ENCODE data around the gene TMEM72. TPM values are rescaled to one million over a fixed set of nuclear protein-coding genes. Genes with fewer than 3 reads are reported as not detected.

Gene TMEM72
- total RNA-seq, 1 donor from 2014 or later: not detected

- DNase-seq (ENCODE audit: low spot score): no peak
- peaks cover 12% of the 10 kb centered on the region for H3K27me3 Mint-ChIP-seq (ENCODE audit: insufficient read depth, low read depth)
- Histone ChIP-seq H4K20me1 (ENCODE audit: low read depth) (no peaks in the 10 kb centered on the region), H3F3A (ENCODE audit: low read depth) (no peaks in the 10 kb centered on the region), H3K27ac (no peak overlapping the region), H3K4me3 (no peak overlapping the region), H3K36me3 (no peaks in the 10 kb centered on the region), H3K4me2 (no peak overlapping the region), H3K9me3 (ENCODE audit: low read depth) (no peaks in the 10 kb centered on the region), H2AFZ (replicated peaks) (no peak overlapping the region), H3K79me2 (ENCODE audit: low read depth) (no peaks in the 10 kb centered on the region), H3K9ac (no peak overlapping the region), H3K4me1 (peaks cover 4% of the 10 kb centered on the region), H3K27me3 (no peaks in the 10 kb centered on the region)
- no peaks in the 10 kb centered on the region for H3K9me3 Mint-ChIP-seq
- H3K4me1 Mint-ChIP-seq: no peaks in the 10 kb centered on the region
- no peak overlapping the region for H3K27ac Mint-ChIP-seq
- H3K4me3 Mint-ChIP-seq: no peak overlapping the region
- no peaks in the 10 kb centered on the region for H3K36me3 Mint-ChIP-seq
- TF ChIP-seq EZH2phosphoT487 (IDR thresholded peaks at IDR 0.05): no peak
- no peak for TF ChIP-seq EZH2 (IDR thresholded peaks at IDR 0.05)
- no peak for TF ChIP-seq CTCF (IDR thresholded peaks at IDR 0.05)
Measured at GRCh38 chr10:44929356-44930255, 18.5 kb downstream of the TMEM72 start.

DNA sequence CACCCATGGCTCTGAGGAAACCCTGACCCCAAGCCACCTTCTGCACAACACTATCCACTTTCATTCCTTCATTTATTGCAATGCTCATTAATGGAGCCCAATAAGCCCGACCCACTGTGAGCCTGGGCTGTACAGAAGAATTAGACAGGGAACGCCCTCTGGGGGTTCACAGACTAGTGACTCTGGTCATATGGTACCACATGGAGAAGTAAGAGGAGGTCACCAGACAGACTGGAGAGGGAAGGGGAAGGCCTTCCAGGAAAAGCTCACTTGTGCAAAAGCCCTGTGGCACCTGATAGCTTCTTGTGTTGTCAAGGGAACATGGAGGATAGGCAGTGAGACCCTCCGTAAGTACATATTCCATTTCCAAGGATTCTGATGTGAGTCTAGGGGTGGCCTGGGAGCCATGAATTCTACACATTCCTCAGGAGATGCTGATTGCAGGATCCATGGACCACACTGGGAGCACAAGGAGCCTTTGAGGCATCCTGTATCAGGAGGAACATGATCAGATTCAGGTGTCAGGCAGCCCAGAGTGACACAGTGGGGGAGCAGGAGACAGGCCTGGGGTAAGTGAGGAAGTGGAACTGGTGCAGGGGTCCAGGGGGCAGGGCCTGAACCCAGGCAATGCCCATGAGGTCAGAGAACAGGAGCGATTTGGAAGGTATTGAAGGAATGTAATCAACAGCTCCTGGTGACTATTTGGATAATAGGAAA lies 19.9 kb downstream of the TMEM72 start:
- Histone ChIP-seq H3K9ac (no peak overlapping the region), H3K27me3 (no peaks in the 10 kb centered on the region), H3K79me2 (ENCODE audit: low read depth) (no peaks in the 10 kb centered on the region), H3F3A (ENCODE audit: low read depth) (no peaks in the 10 kb centered on the region), H3K9me3 (ENCODE audit: low read depth) (no peaks in the 10 kb centered on the region), H3K36me3 (no peaks in the 10 kb centered on the region), H3K27ac (no peak overlapping the region), H3K4me2 (no peak overlapping the region), H4K20me1 (ENCODE audit: low read depth) (no peaks in the 10 kb centered on the region), H3K4me1 (no peaks in the 10 kb centered on the region), H3K4me3 (no peak overlapping the region), H2AFZ (replicated peaks) (no peak overlapping the region)
- peaks cover 12% of the 10 kb centered on the region for H3K27me3 Mint-ChIP-seq (ENCODE audit: insufficient read depth, low read depth)
- no peak overlapping the region for H3K27ac Mint-ChIP-seq
- TF ChIP-seq EZH2phosphoT487 (IDR thresholded peaks at IDR 0.05) (no peak), EZH2 (IDR thresholded peaks at IDR 0.05) (no peak), CTCF (IDR thresholded peaks at IDR 0.05) (no peak)
- H3K4me1 Mint-ChIP-seq: no peaks in the 10 kb centered on the region
- no peak overlapping the region for H3K4me3 Mint-ChIP-seq
- H3K9me3 Mint-ChIP-seq: no peaks in the 10 kb centered on the region
- DNase-seq (ENCODE audit: low spot score): no peak
- no peaks in the 10 kb centered on the region for H3K36me3 Mint-ChIP-seq

DNA sequence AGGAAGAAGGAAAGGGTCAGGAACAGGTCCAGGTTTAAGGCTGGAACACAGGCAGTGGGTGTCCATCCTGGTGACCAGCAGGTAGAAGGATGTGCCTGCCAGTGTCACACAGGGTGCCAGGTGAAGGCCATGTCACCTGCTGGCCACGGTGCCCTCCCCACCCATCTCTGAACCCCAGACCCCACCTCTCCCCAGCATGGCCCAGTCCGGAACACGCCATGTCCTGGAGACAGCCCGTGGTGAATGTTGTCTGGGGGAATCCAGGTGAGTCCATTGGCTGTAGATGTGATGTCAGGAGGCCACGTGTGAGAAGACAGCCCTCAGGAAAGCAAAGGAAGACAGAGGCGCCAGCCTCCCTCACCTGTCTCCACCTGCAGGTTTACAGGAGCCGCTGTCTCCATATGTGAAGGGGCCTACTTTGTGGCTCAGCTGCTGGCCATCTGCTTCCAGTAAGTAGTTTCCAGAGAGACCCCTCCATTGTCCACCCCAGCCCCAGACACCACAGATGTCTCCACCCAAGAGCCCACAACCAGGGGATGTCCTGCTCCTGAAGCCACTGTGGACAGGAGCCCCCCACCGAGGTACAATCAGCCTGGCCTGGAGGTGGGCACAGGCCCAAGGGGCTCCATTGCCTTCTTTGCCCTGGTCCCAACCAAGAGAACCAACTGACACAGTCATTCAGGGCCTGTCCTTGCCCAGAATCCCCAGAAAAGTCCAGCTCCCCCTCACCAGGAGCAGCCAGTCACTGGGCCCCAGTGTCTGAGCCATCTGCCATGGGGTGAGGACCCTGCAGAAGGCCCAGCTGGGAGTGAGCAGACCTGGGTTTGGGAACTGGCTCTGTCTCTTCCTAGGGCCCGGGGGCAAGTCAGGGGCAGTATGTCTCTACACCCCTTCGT lies 20.7 kb downstream of the TMEM72 start:
- H3K4me3 ChIP-seq: no peak overlapping the region
- H3K36me3 ChIP-seq: no peaks in the 10 kb centered on the region
- H3K36me3 Mint-ChIP-seq: no peaks in the 10 kb centered on the region
- no peak overlapping the region for H3K27ac ChIP-seq
- H3K79me2 ChIP-seq (ENCODE audit: low read depth): no peaks in the 10 kb centered on the region
- no peak overlapping the region for H3K4me3 Mint-ChIP-seq
- H3F3A ChIP-seq (ENCODE audit: low read depth): no peaks in the 10 kb centered on the region
- no peaks in the 10 kb centered on the region for H3K9me3 Mint-ChIP-seq
- H3K9me3 ChIP-seq (ENCODE audit: low read depth): no peaks in the 10 kb centered on the region
- no peak overlapping the region for H3K9ac ChIP-seq
- no peak overlapping the region for H3K27ac Mint-ChIP-seq
- H3K27me3 Mint-ChIP-seq (ENCODE audit: insufficient read depth, low read depth): peaks cover 12% of the 10 kb centered on the region
- H4K20me1 ChIP-seq (ENCODE audit: low read depth): no peaks in the 10 kb centered on the region
- H3K4me1 ChIP-seq: no peaks in the 10 kb centered on the region
- H2AFZ ChIP-seq (replicated peaks): peak overlapping the region; percentile 38
- no peaks in the 10 kb centered on the region for H3K4me1 Mint-ChIP-seq
- no peak for DNase-seq (ENCODE audit: low spot score)
- H3K4me2 ChIP-seq: no peak overlapping the region
- H3K27me3 ChIP-seq: no peaks in the 10 kb centered on the region
- TF ChIP-seq CTCF (IDR thresholded peaks at IDR 0.05) (no peak), EZH2phosphoT487 (IDR thresholded peaks at IDR 0.05) (no peak), EZH2 (IDR thresholded peaks at IDR 0.05) (no peak)
